C4-2B (cell line): ENCODE measurements around the gene STXBP5L.

ENCODE experiments used
- ZFX ChIP-seq: fragments of 450-650 bp; IDR thresholded peaks from 2 replicates; pipeline ENCODE4 v1.6.1; 2017
- TF ChIP-seq, protein P1 (sequence below): fragments of 450-650 bp; conservative IDR thresholded peaks from 2 replicates; pipeline ENCODE4 v1.5.1; 2017; ENCODE audit warnings: mild to moderate bottlenecking

DNA sequence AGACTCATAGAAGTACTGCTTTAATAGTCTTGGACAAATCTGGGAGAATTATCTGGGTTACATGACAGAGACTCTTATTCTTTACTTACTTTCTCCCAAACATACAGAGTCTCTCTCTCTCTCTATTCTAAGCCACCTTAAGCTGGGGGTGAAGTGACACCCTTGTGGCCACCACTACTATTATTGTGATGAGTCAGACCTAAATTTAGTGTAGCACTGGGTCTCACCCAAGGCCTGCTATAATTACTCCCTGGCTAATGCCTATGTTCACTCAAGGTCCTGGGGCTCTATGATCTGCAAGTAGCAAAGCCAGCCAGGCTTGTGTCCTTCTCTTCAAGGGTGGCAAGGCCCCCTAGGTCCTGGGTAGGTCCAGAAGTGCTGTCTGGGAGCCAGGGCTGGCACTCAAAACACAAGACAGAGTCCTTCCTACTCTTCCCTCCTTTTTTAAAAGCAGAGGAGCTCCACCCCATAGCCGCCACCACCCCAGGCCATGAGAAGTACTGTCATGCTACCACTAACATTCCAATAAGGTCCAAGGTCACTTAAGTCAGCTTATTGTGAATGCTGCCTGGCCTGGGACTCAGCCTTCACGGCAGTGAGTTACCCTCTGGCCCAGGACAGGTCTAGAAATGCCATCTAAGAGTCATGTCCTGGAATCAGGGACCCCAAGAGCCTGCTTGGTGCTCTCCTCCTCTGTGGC lies 454.2 kb downstream of the STXBP5L start:
- no peak for TF ChIP-seq ZFX
- TF ChIP-seq, protein P1, sequence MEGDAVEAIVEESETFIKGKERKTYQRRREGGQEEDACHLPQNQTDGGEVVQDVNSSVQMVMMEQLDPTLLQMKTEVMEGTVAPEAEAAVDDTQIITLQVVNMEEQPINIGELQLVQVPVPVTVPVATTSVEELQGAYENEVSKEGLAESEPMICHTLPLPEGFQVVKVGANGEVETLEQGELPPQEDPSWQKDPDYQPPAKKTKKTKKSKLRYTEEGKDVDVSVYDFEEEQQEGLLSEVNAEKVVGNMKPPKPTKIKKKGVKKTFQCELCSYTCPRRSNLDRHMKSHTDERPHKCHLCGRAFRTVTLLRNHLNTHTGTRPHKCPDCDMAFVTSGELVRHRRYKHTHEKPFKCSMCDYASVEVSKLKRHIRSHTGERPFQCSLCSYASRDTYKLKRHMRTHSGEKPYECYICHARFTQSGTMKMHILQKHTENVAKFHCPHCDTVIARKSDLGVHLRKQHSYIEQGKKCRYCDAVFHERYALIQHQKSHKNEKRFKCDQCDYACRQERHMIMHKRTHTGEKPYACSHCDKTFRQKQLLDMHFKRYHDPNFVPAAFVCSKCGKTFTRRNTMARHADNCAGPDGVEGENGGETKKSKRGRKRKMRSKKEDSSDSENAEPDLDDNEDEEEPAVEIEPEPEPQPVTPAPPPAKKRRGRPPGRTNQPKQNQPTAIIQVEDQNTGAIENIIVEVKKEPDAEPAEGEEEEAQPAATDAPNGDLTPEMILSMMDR = no peak
